ENCODE results near the gene LRRC45.

DNA sequence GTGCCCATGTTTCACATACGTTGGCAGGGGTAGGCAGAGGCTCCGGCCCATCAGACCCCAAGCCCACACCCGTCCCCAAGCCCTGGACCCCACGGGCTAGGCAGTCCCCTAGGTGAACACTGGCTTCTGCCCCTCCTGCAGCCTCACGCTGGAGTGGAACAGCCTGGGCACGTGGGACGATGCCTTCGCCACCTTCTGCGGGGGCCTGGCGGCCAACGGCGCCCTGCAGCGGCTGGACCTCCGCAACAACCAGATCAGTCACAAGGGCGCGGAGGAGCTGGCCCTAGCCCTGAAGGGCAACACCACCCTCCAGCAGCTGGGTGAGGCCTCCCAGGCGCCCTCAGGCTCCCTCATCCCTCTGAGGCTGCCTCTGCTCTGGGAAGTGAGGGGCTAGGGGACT lies 1.8 kb downstream of the LRRC45 start:
- TF ChIP-seq, protein P1, sequence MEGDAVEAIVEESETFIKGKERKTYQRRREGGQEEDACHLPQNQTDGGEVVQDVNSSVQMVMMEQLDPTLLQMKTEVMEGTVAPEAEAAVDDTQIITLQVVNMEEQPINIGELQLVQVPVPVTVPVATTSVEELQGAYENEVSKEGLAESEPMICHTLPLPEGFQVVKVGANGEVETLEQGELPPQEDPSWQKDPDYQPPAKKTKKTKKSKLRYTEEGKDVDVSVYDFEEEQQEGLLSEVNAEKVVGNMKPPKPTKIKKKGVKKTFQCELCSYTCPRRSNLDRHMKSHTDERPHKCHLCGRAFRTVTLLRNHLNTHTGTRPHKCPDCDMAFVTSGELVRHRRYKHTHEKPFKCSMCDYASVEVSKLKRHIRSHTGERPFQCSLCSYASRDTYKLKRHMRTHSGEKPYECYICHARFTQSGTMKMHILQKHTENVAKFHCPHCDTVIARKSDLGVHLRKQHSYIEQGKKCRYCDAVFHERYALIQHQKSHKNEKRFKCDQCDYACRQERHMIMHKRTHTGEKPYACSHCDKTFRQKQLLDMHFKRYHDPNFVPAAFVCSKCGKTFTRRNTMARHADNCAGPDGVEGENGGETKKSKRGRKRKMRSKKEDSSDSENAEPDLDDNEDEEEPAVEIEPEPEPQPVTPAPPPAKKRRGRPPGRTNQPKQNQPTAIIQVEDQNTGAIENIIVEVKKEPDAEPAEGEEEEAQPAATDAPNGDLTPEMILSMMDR (conservative IDR thresholded peaks at IDR 0.05): no peak
- TF ChIP-seq ZFX (IDR thresholded peaks at IDR 0.05): no peak
